ENCODE data around the gene GALNT18. TPM values are rescaled to one million over a fixed set of nuclear protein-coding genes. Genes with fewer than 3 reads are reported as not detected.

GALNT18 gene
- total RNA-seq, 3 donors from 2014 or later: 2.2 to 3.4 (median 3.3) TPM

- Mint-ChIP-seq H3K27me3 (ENCODE audit: low read depth) (peaks cover 10% of the 10 kb centered on the region), H3K4me1 (ENCODE audit: low read depth) (no peaks in the 10 kb centered on the region), H3K9me3 (no peaks in the 10 kb centered on the region), H3K4me3 (no peak overlapping the region), H3K36me3 (ENCODE audit: insufficient read depth) (no peaks in the 10 kb centered on the region)
- ATAC-seq (no peak), DNase-seq (no peak)
Measured at GRCh38 chr11:11229647-11230046, 392.2 kb downstream of the GALNT18 start.

- ATAC-seq: no peak
- Mint-ChIP-seq H3K4me3 (no peak overlapping the region), H3K36me3 (ENCODE audit: insufficient read depth) (no peaks in the 10 kb centered on the region), H3K4me1 (ENCODE audit: low read depth) (no peaks in the 10 kb centered on the region), H3K27me3 (ENCODE audit: low read depth) (peaks cover 8% of the 10 kb centered on the region), H3K9me3 (no peaks in the 10 kb centered on the region)
- no peak for DNase-seq
Measured at GRCh38 chr11:11227296-11228085, 394.3 kb downstream of the GALNT18 start.

Other genes starting within 250 kb of the GALNT18 start
- 10 to 100 TPM; 39.5 to 48.3 (median 40.8) TPM for gene USP47, start 220.0 kb upstream of the GALNT18 start, total RNA-seq